ENCODE measurements around the gene ELMO1. TPM values are rescaled to one million over a fixed set of nuclear protein-coding genes. Genes with fewer than 3 reads are reported as not detected.

Gene ELMO1
- total and polyA plus RNA-seq, 2 experiments from 2014 or later = 9.6 to 10.8 TPM

DNA sequence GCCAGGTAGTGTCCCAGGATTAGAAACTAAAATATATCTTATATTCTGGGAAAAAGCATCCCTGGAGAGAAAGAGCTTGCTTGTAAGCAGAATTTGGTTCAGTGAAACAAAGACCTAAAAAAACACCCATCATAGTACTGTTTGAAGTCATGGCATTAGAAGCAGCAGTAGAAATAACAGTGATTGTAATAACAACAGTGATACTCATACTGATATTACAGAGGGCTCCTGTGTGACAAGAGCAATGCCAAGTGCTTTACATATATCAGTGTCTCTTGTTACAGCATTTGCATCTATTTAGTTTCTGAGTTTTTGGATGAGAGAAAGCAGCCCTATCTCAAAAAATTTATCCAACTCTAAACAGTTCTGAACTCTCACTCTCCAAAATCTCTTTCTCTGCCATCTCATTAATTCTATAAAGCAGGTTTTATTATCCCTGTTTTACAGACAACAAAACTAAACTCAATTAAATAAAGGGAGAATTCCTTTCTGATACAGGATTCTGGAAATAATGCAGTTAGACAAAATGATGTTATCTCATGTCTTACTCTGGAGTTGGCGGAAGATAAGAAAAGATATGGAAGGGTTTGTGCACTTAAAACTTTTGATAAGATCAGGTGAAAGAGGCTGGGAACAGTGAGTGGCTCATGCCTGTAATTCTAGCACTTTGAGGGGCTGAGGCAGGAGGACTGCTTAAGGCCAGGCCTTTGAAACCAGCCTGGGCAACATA is 577.9 kb downstream of the ELMO1 start:
- Histone ChIP-seq H3K4me1 (ENCODE audit: low read depth) (peaks cover 28% of the 10 kb centered on the region), H3K9me3 (ENCODE audit: low read depth) (no peaks in the 10 kb centered on the region), H3K27me3 (no peaks in the 10 kb centered on the region), H3K27ac (peak overlapping the region; percentile 73), H3K4me3 (no peak overlapping the region), H3K36me3 (no peaks in the 10 kb centered on the region)
- no peak for DNase-seq (ENCODE audit: low read depth in 1 of 2, low spot score in 1 of 2)
- TF ChIP-seq, protein P1, sequence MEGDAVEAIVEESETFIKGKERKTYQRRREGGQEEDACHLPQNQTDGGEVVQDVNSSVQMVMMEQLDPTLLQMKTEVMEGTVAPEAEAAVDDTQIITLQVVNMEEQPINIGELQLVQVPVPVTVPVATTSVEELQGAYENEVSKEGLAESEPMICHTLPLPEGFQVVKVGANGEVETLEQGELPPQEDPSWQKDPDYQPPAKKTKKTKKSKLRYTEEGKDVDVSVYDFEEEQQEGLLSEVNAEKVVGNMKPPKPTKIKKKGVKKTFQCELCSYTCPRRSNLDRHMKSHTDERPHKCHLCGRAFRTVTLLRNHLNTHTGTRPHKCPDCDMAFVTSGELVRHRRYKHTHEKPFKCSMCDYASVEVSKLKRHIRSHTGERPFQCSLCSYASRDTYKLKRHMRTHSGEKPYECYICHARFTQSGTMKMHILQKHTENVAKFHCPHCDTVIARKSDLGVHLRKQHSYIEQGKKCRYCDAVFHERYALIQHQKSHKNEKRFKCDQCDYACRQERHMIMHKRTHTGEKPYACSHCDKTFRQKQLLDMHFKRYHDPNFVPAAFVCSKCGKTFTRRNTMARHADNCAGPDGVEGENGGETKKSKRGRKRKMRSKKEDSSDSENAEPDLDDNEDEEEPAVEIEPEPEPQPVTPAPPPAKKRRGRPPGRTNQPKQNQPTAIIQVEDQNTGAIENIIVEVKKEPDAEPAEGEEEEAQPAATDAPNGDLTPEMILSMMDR (IDR thresholded peaks at IDR 0.05; ENCODE audit: low read depth, low read length) = no peak

DNA sequence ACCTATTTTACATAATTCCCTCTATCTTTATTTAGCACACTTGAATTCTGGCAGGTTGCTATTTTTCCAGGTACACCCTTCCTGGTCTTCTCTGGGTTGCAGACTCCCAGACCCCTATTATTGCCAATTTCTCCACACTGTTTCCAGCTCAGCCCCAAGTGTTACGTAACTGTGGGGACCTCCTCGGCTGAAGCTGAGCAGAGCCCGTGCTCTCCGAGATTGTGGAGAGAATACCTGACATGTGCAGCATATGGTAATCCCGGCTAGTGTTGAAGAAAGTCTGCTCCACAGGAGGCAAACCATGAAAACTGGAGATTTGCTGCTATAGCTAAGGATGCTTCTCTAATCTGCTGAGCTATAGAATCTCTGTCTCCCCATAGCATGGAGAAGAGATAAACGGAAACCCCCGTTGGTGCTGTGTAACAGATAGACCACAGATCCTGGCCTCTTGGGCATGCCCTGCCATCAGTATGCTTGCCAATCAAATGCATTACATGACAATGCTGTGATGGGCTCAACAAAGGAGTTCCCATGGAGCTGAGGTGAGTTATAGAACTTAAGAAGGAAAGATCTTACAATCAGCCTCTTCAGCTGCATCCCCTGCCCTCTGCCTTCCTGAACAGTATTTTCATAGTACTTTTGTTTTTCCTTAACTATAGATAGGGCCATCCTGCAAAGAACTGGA is 579.8 kb downstream of the ELMO1 start:
- Histone ChIP-seq H3K4me3 (no peak overlapping the region), H3K4me1 (ENCODE audit: low read depth) (peaks cover 45% of the 10 kb centered on the region), H3K27me3 (no peaks in the 10 kb centered on the region), H3K36me3 (no peaks in the 10 kb centered on the region), H3K27ac (peak overlapping the region; percentile 73), H3K9me3 (ENCODE audit: low read depth) (no peaks in the 10 kb centered on the region)
- TF ChIP-seq, protein P1 (IDR thresholded peaks at IDR 0.05; ENCODE audit: low read depth, low read length) = no peak
- no peak for DNase-seq (ENCODE audit: low read depth in 1 of 2, low spot score in 1 of 2)

DNA sequence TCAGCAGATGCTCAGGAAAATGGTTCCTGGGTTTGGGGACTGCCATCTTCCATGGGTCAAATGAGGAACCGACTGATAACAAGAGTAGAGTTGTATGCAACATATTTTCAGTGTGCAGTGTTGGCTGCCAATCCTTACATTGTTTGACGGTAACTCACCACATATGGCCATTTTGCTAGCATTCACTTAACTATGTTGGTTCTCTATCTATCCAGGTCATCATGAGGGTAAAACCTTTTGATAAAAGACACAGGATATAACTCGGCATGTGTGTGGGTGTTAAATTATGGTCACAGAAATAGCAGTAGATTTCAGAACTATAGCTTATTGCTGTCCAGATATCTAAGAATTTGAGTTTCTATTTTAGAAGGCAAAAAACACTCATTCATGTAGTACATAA is 583.6 kb downstream of the ELMO1 start:
- Histone ChIP-seq H3K4me1 (ENCODE audit: low read depth) (peaks cover 46% of the 10 kb centered on the region), H3K9me3 (ENCODE audit: low read depth) (no peaks in the 10 kb centered on the region), H3K27ac (peak overlapping the region; percentile 89), H3K27me3 (no peaks in the 10 kb centered on the region), H3K36me3 (no peaks in the 10 kb centered on the region), H3K4me3 (no peak overlapping the region)
- TF ChIP-seq, protein P1 (IDR thresholded peaks at IDR 0.05; ENCODE audit: low read depth, low read length) = no peak
- DNase-seq (ENCODE audit: low read depth in 1 of 2, low spot score in 1 of 2) = peak in 1 of 2 donors; percentile 17

DNA sequence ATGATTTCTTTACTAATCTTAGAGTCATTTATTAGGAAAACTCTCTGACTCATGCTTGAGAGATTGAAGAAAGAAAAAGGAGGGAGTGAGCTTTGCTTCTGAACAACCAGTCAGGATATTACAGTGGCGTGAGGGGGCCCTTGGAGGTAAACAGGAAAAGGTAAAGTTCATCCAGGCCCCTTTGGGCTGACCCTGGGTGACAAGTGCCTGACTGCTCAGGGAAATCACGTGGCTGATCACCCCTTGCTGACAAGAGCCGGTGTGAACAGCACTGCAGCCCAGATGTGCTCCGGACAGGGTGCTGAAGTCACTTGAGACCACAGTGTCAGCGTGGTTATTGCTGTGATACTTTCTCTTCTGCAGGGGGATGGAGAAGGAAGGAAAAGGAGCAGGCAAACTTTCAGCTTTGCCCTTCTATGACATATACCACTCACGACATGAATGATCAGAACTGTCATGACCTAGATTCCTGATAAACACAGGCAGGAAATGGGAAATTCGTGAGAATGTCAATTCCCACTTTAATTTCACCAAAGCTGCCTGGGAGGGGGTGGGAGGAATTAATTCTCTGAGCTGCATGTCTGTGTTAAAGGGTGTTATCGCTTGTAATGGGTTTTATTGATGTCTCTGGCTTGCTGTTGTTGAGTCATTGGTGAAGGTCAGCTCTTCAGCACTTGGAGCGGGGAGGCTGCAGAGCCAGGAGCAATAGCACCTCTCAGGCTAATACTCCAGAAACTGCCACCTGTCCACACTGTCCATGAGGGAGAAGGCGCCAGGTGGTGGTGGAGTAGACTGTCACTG is 584.6 kb downstream of the ELMO1 start:
- TF ChIP-seq, protein P1 (IDR thresholded peaks at IDR 0.05; ENCODE audit: low read depth, low read length) = no peak
- no peaks in the 10 kb centered on the region for H3K36me3 ChIP-seq
- H3K27me3 ChIP-seq = no peaks in the 10 kb centered on the region
- no peaks in the 10 kb centered on the region for H3K9me3 ChIP-seq (ENCODE audit: low read depth)
- peak; percentile 4 to 56 for DNase-seq (ENCODE audit: low read depth in 1 of 2, low spot score in 1 of 2)
- peak overlapping the region; percentile 89 for H3K27ac ChIP-seq
- H3K4me3 ChIP-seq = no peak overlapping the region
- peaks cover 52% of the 10 kb centered on the region for H3K4me1 ChIP-seq (ENCODE audit: low read depth)

DNA sequence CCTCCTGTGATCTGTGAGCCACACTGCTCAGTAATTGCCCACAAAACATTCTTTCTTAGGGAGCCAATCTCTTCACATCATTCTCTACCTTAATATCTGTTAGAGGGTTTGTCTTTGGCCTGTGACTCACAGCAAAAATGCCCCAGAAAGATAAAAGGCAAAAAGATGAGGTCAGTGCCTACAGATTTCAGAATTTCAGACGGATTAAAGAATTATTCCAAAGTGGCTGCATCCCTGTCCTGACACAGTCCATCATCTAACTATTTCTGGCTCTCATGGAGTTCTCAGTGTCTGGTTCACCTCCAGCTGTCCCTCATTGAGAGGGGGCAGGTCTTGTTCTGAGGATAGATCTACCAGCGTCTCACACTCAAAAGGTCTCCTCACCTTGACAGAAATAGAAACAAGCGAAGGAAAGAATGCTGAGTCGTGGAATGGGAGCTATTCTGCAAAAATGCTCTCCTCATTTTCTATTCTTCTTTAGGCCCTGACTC is 585.8 kb downstream of the ELMO1 start:
- Histone ChIP-seq H3K27ac (peak overlapping the region; percentile 89), H3K9me3 (ENCODE audit: low read depth) (no peaks in the 10 kb centered on the region), H3K36me3 (no peaks in the 10 kb centered on the region), H3K4me3 (no peak overlapping the region), H3K27me3 (no peaks in the 10 kb centered on the region), H3K4me1 (ENCODE audit: low read depth) (peaks cover 52% of the 10 kb centered on the region)
- TF ChIP-seq, protein P1 (IDR thresholded peaks at IDR 0.05; ENCODE audit: low read depth, low read length) = no peak
- DNase-seq (ENCODE audit: low read depth in 1 of 2, low spot score in 1 of 2) = peak; percentile 19 to 62
